Activated CD8-positive, alpha-beta T cell treated with anti-CD3 and anti-CD28 coated beads for 36 hours (primary cell): ENCODE results near the gene CHL1. TPM values are rescaled to one million over a fixed set of nuclear protein-coding genes. Genes with fewer than 3 reads are reported as not detected.

Experiments
- ATAC-seq: fragments of 200-7000 bp; cut with Tn5 transposase; one replicate; pipeline ENCODE4 v1.10.0; 2021; ENCODE audit warnings: mild to moderate bottlenecking, moderate library complexity
- CTCF ChIA-PET: fragments of 350-600 bp; sonication (Branson Sonifier 250); formaldehyde crosslinking; loops from one replicate; lab custom pipeline; 2021; ENCODE audit warnings: antibody characterized with exemption; lab: Charles Lee
- POLR2A ChIA-PET: fragments of 350-600 bp; sonication (Branson Sonifier 250); formaldehyde crosslinking; loops from one replicate; lab custom pipeline; 2021; ENCODE audit warnings: antibody characterized with exemption; lab: Charles Lee
- DNase-seq: peaks from one replicate; pipeline ENCODE4 v3.0.0-alpha.2; 2020
- H3K27ac Mint-ChIP-seq: one replicate; pipeline ENCODE4 v1.8.0; 2021; ENCODE audit warnings: mild to moderate bottlenecking, mixed read lengths
- H3K27me3 Mint-ChIP-seq: one replicate; pipeline ENCODE4 v1.8.0; 2021; ENCODE audit warnings: mixed read lengths
- H3K36me3 Mint-ChIP-seq: one replicate; pipeline ENCODE4 v1.8.0; 2021; ENCODE audit warnings: low read depth, mixed read lengths
- H3K4me1 Mint-ChIP-seq: one replicate; pipeline ENCODE4 v1.8.0; 2021; ENCODE audit warnings: low read depth, mixed read lengths
- H3K4me3 Mint-ChIP-seq: one replicate; pipeline ENCODE4 v1.8.0; 2021; ENCODE audit warnings: mild to moderate bottlenecking, moderate library complexity, mixed read lengths
- H3K9me3 Mint-ChIP-seq: one replicate; pipeline ENCODE4 v1.8.0; 2021; ENCODE audit warnings: mixed read lengths
- intact Hi-C: fragments of 100-400 bp; cut with micrococcal nuclease; formaldehyde crosslinking; loops from one replicate; pipeline ENCODE4 v1.10.0; 2022
- total RNA-seq, 2 experiments: library from RNA; stranded (reverse); gene quantifications; one replicate each; pipeline ENCODE4 v1.2.3, GENCODE V29; 2021
- TF ChIP-seq, protein P1 (sequence below): fragments of 200-600 bp; IDR thresholded peaks from one replicate; pipeline ENCODE4 v1.8.0; 2022; ENCODE audit warnings: antibody characterized with exemption, mild to moderate bottlenecking

The CHL1 gene
- total RNA-seq, 2 experiments from 2014 or later: not detected

GRCh38 chr3:312160-312733 lies 115.7 kb downstream of the CHL1 start:
- H3K27me3 Mint-ChIP-seq: no peaks in the 10 kb centered on the region
- H3K36me3 Mint-ChIP-seq: no peaks in the 10 kb centered on the region
- no peak overlapping the region for H3K4me3 Mint-ChIP-seq
- no peaks in the 10 kb centered on the region for H3K4me1 Mint-ChIP-seq
- H3K27ac Mint-ChIP-seq: no peak overlapping the region
- ChIA-PET CTCF (no interaction called here), POLR2A (no interaction called here)
- DNase-seq (no peak), ATAC-seq (no peak)
- intact Hi-C loops: no loop called here
- H3K9me3 Mint-ChIP-seq: peaks cover 2% of the 10 kb centered on the region
- TF ChIP-seq, protein P1, sequence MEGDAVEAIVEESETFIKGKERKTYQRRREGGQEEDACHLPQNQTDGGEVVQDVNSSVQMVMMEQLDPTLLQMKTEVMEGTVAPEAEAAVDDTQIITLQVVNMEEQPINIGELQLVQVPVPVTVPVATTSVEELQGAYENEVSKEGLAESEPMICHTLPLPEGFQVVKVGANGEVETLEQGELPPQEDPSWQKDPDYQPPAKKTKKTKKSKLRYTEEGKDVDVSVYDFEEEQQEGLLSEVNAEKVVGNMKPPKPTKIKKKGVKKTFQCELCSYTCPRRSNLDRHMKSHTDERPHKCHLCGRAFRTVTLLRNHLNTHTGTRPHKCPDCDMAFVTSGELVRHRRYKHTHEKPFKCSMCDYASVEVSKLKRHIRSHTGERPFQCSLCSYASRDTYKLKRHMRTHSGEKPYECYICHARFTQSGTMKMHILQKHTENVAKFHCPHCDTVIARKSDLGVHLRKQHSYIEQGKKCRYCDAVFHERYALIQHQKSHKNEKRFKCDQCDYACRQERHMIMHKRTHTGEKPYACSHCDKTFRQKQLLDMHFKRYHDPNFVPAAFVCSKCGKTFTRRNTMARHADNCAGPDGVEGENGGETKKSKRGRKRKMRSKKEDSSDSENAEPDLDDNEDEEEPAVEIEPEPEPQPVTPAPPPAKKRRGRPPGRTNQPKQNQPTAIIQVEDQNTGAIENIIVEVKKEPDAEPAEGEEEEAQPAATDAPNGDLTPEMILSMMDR: no peak

DNA sequence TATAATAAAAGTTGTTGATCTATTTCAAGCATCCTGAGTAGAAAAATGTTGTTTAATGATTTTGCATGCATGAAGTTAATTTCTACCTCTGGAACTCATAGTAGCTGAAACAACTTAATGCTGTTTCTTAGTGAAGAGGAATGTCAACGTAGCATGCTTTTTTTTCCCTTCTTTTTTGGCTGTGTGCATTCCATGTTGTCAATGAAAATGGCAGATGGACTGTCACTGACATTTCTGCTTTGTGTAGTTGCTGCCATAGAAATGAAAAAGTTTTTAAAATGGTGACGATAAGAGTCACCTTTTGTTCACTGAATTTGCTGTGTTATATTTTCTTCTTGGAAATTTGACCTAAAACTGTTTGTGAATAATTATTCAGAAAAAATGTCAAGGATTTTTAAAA lies 116.3 kb downstream of the CHL1 start:
- no peak overlapping the region for H3K4me3 Mint-ChIP-seq
- ChIA-PET CTCF (no interaction called here), POLR2A (no interaction called here)
- no peak for ATAC-seq
- H3K27me3 Mint-ChIP-seq: no peaks in the 10 kb centered on the region
- H3K9me3 Mint-ChIP-seq: peaks cover 2% of the 10 kb centered on the region
- TF ChIP-seq, protein P1: no peak
- H3K4me1 Mint-ChIP-seq: no peaks in the 10 kb centered on the region
- H3K36me3 Mint-ChIP-seq: no peaks in the 10 kb centered on the region
- intact Hi-C loops: no loop called here
- no peak overlapping the region for H3K27ac Mint-ChIP-seq
- DNase-seq: no peak

DNA sequence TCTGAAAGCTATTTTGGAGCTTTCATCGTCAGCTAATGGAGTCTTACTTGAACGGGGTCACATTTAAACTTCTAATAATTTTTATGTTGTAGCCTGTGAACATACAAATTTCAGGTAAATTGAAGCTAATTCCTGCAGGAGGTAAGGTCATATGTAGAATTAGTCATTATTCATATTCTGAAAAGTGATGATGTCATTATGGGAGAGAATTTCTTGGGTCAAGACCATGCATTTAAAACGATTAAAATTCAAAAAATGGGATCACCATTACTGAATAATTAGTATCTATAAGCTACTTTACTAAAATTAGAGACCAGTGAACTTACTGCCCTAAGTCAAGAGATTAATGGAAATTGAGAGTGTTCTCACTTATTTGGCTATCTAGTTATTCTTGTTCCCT lies 120.4 kb downstream of the CHL1 start:
- TF ChIP-seq, protein P1: no peak
- no peak for ATAC-seq
- Mint-ChIP-seq H3K4me1 (no peaks in the 10 kb centered on the region), H3K4me3 (no peak overlapping the region), H3K9me3 (peaks cover 2% of the 10 kb centered on the region), H3K27me3 (no peaks in the 10 kb centered on the region), H3K27ac (no peak overlapping the region), H3K36me3 (no peaks in the 10 kb centered on the region)
- DNase-seq: no peak
- intact Hi-C loops: no loop called here
- ChIA-PET CTCF (no interaction called here), POLR2A (no interaction called here)

GRCh38 chr3:318903-319302 lies 122.3 kb downstream of the CHL1 start:
- no peak overlapping the region for H3K27ac Mint-ChIP-seq
- no peaks in the 10 kb centered on the region for H3K27me3 Mint-ChIP-seq
- H3K9me3 Mint-ChIP-seq: peaks cover 2% of the 10 kb centered on the region
- ChIA-PET CTCF (no interaction called here), POLR2A (no interaction called here)
- no peak for DNase-seq
- ATAC-seq: no peak
- H3K4me1 Mint-ChIP-seq: no peaks in the 10 kb centered on the region
- TF ChIP-seq, protein P1: no peak
- H3K36me3 Mint-ChIP-seq: no peaks in the 10 kb centered on the region
- no peak overlapping the region for H3K4me3 Mint-ChIP-seq
- intact Hi-C loops: no loop called here

- H3K36me3 Mint-ChIP-seq: no peaks in the 10 kb centered on the region
Observed at GRCh38 chr3:324423-324822, 127.9 kb downstream of the CHL1 start.

More at GRCh38 chr3:324423-324822, 127.9 kb downstream of the CHL1 start:
- intact Hi-C loops: no loop called here
- Mint-ChIP-seq H3K4me3 (no peak overlapping the region), H3K27ac (no peak overlapping the region), H3K27me3 (no peaks in the 10 kb centered on the region), H3K9me3 (no peaks in the 10 kb centered on the region), H3K4me1 (no peaks in the 10 kb centered on the region)
- DNase-seq (no peak), ATAC-seq (no peak)
- TF ChIP-seq, protein P1: no peak
- CTCF ChIA-PET: no interaction called here
- POLR2A ChIA-PET: no interaction called here
